A673 (cell line): ENCODE measurements around the gene ZNF213.

Experiments used
- EZH2 ChIP-seq: fragments of 200-600 bp; sonication (generic); IDR thresholded peaks from 2 replicates; pipeline ENCODE4 v1.6.1; 2017; ENCODE audit warnings: borderline replicate concordance, low read depth, mild to moderate bottlenecking, mixed read lengths, antibody characterized with exemption, low read length; ENCODE audit not compliant: poor library complexity, severe bottlenecking
- TF ChIP-seq, protein P1 (sequence below): fragments of 300-800, 200-600 bp; sonication (generic); conservative IDR thresholded peaks from 2 replicates; pipeline ENCODE4 v1.5.1; 2017; ENCODE audit warnings: low read depth, mild to moderate bottlenecking, antibody characterized with exemption, low read length, moderate library complexity, mixed read lengths

DNA sequence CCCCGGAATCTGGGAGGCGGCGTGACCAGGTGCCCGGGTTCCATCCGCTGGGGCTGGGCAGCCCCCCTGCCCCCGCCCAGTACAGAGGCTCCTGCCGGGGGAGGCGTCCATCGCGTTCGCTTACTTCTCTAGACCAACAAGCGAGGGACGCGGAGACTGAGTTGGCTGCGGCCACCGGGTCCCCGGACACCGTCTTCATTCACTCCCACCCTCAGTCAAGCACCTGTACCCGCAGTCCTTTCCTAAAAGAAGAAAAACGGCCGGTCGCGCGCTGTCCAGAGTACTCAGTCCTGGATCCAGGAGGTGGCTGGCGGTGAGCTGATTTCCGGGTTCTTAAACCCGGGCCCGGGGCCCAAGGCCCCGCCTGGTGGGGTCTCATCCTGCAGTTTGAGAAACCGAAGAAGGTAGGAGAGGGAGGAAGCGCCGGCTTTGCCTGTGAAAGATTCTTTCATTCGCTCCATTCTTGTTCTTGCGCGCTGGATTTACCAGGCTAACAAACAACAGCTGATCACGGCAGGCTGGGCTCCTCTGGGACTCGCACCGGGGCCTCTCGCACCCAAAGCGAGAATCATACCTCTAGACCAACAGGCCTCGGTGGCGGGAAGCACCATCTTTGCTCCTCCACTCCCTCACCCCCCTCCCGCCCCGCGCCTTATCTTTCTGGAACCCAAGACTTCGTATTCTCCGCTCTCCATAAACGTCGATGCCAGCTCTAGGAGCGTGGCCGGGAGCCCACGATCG, 35.8 kb downstream of the ZNF213 start:
- TF ChIP-seq, protein P1, sequence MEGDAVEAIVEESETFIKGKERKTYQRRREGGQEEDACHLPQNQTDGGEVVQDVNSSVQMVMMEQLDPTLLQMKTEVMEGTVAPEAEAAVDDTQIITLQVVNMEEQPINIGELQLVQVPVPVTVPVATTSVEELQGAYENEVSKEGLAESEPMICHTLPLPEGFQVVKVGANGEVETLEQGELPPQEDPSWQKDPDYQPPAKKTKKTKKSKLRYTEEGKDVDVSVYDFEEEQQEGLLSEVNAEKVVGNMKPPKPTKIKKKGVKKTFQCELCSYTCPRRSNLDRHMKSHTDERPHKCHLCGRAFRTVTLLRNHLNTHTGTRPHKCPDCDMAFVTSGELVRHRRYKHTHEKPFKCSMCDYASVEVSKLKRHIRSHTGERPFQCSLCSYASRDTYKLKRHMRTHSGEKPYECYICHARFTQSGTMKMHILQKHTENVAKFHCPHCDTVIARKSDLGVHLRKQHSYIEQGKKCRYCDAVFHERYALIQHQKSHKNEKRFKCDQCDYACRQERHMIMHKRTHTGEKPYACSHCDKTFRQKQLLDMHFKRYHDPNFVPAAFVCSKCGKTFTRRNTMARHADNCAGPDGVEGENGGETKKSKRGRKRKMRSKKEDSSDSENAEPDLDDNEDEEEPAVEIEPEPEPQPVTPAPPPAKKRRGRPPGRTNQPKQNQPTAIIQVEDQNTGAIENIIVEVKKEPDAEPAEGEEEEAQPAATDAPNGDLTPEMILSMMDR, result no peak
- TF ChIP-seq EZH2, result no peak
